Measurements from ENCODE around the gene KRTAP9-9.

Gene KRTAP9-9

DNA sequence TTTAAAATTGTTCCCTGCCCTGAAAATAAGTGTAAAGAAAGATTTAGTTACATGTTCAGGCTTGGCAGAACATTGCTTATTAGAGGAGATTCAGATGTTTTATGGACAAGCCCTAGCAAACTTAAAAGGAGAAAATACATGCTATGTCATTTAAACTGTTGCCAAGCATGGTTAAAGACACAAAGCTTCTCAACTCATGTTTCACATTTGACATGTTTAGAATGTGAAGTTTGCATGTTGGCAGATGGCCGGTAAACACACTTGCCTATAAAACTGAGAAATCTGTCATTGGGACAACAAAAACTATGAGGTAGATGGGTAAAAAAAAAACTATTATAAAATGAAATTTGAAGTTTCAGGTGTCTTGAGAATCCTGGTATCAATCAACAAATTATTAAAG lies 41.7 kb downstream of the KRTAP9-9 start:
- H3K9ac ChIP-seq = no peak overlapping the region
- no peaks in the 10 kb centered on the region for H3K27me3 ChIP-seq
- no peak for TF ChIP-seq Cebpa-rat (IDR thresholded peaks at IDR 0.05)
- H3K36me3 ChIP-seq = no peaks in the 10 kb centered on the region
- H3K4me2 ChIP-seq = no peak overlapping the region
- H3K27ac ChIP-seq = no peak overlapping the region
- H4K20me1 ChIP-seq = no peaks in the 10 kb centered on the region
- peaks cover 0 to 5% (median 0%) of the 10 kb centered on the region in 10 experiments; a peak in 1 of 20 replicates for H3K4me1 ChIP-seq
- H3K9me3 ChIP-seq (replicated peaks in 1 of 11) = peaks cover 0 to 13% (median 6%) of the 10 kb centered on the region in 11 experiments; a peak in 11 of 22 replicates
- H3K4me3 ChIP-seq = no peak overlapping the region

DNA sequence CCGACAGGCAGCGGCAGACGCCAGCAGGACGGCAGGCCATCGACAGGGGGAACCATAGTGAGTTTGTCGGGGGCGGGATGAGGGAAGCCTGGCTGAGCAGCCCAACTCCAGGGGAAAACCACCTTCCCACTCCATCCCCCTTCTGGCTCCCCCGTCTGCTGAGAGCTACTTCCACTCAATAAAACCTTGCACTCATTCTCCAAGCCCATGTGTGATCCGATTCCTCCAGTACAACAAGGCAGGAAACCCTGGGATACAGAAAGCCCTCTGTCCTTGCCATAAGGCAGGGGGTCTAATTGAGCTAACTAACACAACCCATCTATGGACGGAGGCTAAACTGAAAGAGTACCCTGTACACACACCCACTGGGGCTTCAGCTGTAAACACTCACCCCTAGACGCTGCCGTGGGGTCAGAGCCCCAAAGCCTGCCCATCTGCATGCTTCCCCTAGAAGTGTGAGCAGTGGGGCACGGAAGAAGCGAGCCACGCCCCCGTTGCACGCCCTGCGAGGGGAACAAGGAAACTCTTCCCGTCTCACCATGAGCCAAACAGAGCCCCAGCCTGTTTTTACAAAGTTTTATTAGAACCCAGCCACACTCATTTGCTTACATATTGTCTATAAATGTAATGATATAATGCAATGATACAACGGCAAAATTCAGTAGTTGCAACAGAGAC lies 43.4 kb downstream of the KRTAP9-9 start:
- no peak overlapping the region for H3K27ac ChIP-seq
- peaks cover 0 to 15% (median 6%) of the 10 kb centered on the region in 10 experiments; a peak in 10 of 20 replicates for H3K4me1 ChIP-seq
- H3K36me3 ChIP-seq = no peaks in the 10 kb centered on the region
- TF ChIP-seq Cebpa-rat (IDR thresholded peaks at IDR 0.05) = no peak
- H3K9me3 ChIP-seq (replicated peaks in 1 of 11) = peaks cover 0 to 19% (median 6%) of the 10 kb centered on the region in 11 experiments; a peak in 11 of 22 replicates
- no peak overlapping the region for H3K4me3 ChIP-seq
- H4K20me1 ChIP-seq = no peaks in the 10 kb centered on the region
- H3K27me3 ChIP-seq = no peaks in the 10 kb centered on the region
- H3K9ac ChIP-seq = no peak overlapping the region
- no peak overlapping the region for H3K4me2 ChIP-seq

DNA sequence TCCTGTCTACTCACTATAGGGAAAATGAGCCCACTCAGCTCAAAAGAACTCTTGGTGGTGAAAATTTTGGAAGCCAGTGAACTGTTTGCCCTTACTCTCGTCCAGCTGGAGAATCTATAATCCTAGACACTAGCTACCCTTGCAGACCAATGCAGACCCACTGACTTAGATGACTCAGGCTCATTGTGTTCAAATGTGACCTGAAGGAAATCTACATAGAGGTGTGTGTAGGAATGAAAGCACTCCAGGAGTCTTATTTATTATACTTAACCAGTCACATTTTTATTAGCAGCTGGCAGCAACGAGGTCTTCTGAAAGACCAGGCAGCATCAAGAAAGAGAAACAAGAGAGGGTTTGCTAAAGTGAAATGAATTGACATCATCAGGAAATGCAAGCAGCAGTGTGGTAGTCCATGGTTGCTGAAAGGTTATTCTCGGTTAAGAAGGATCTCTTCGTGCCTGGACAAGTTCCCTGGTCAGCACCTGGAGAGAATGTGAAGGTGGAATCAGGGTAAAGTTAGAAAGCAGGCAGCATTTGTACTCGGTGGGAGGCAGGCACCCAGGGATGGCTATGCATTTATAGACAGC lies 46.1 kb downstream of the KRTAP9-9 start:
- no peak overlapping the region for H3K4me3 ChIP-seq
- H3K27me3 ChIP-seq = no peaks in the 10 kb centered on the region
- H3K27ac ChIP-seq = no peak overlapping the region
- TF ChIP-seq Cebpa-rat (IDR thresholded peaks at IDR 0.05) = no peak
- H3K9ac ChIP-seq = no peak overlapping the region
- peaks cover 0 to 25% (median 0%) of the 10 kb centered on the region in 11 experiments; a peak in 7 of 22 replicates for H3K9me3 ChIP-seq (replicated peaks in 1 of 11)
- no peak overlapping the region for H3K4me2 ChIP-seq
- H3K36me3 ChIP-seq = no peaks in the 10 kb centered on the region
- H3K4me1 ChIP-seq = peaks cover 0 to 18% (median 7%) of the 10 kb centered on the region in 10 experiments; a peak in 10 of 20 replicates
- H4K20me1 ChIP-seq = no peaks in the 10 kb centered on the region

DNA sequence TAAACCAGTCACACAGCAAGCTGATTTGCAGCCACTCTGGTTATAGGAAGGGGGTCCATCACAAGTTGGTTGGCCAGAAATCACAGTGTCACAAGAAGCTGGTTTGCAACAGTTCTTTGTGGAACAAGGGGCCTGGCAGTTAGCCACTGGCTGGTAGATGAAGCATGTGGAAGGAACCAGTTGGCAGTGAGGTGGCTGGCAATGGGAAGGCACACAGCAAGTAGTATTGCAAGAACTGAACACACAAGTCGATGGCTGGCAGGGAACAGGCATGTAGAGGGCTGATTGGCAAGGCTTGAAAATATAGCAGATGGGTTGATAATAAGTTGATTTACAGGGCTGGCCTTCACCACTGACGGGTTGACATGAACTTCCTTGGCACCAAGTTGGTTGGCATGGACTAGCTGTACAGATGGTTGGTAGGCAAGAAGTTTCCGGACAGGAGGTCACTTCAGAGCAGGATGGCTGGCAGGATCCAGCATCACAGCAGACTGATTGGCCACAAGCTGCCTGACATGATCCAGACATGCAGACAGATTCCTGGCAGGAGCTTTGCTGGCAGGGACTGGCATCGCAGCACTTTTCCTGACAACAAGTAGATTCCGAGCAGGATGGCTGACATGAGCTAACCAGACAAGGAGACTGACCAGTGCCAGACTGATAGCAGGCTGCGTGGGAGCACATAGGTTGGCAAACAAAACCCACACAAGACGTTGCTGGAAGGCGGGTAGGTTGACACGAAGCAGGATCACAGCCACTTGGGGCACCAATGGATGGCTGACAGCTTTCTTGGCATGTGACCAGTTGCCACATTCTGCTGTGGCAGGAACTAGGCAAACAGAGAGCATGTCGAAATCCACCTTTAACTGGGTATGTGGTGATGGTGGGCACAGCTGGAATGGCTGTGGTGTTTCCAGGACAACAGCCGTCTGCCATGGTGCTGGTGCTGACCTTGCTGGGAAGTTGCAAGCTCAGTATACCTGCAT lies 47.0 kb downstream of the KRTAP9-9 start, which contains the start of gene KRTAP29-1:
Gene KRTAP29-1, minus strand, starts transcription at position 936 of the 986 bp plus-strand sequence. Its CDS starts 0 bp downstream, at position 936.
- peaks cover 0 to 27% (median 0%) of the 10 kb centered on the region in 11 experiments; a peak in 7 of 22 replicates for H3K9me3 ChIP-seq (replicated peaks in 1 of 11)
- H3K36me3 ChIP-seq = no peaks in the 10 kb centered on the region
- peak within 1 kb of the TSS in 2 of 11 experiments; percentile 3 to 32; a peak in 4 of 22 replicates for H3K27ac ChIP-seq
- H3K4me2 ChIP-seq = peak within 1 kb of the TSS in 7 of 11 experiments; percentile 3 to 57 (median 25); a peak in 10 of 22 replicates
- no peak within 1 kb of the TSS for H3K9ac ChIP-seq
- H3K4me1 ChIP-seq = peaks cover 3 to 22% (median 11%) of the 10 kb centered on the region in 10 experiments; a peak in 19 of 20 replicates
- TF ChIP-seq Cebpa-rat (IDR thresholded peaks at IDR 0.05) = peak in 2 of 11 experiments; percentile 8 to 17; a peak in 1 of 22 replicates
- no peaks in the 10 kb centered on the region for H3K27me3 ChIP-seq
- H3K4me3 ChIP-seq = no peak within 1 kb of the TSS
- H4K20me1 ChIP-seq = no peaks in the 10 kb centered on the region

DNA sequence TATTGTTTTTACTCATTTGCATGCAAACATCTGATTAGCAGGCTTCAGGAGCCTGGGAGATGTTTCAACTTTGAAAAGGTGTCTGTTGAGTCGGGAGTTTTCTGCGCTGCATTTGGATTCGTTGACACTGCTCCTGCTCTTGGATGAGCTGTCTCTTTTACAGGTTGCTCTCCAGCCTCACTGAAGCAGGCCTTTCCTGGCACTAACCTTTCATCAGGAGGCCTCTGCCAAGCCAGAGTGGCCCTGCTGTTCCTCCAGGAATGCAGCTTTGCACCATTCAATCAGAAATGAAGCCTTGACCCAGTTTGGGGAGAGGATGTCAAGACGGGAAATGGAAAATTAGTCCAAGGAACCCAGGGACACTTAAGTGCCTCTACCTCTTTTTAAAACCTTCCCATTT lies 47.8 kb downstream of the KRTAP9-9 start:
- Histone ChIP-seq H3K27me3 (no peaks in the 10 kb centered on the region), H3K9me3 (replicated peaks in 1 of 11) (peaks cover 0 to 27% (median 0%) of the 10 kb centered on the region in 11 experiments; a peak in 7 of 22 replicates), H4K20me1 (no peaks in the 10 kb centered on the region), H3K9ac (no peak overlapping the region), H3K4me2 (peak overlapping the region in 6 of 11 experiments; percentile 3 to 57 (median 27); a peak in 8 of 22 replicates), H3K36me3 (no peaks in the 10 kb centered on the region), H3K27ac (no peak overlapping the region), H3K4me1 (peaks cover 11 to 29% (median 19%) of the 10 kb centered on the region in 10 experiments), H3K4me3 (no peak overlapping the region)
- no peak for TF ChIP-seq Cebpa-rat (IDR thresholded peaks at IDR 0.05)

DNA sequence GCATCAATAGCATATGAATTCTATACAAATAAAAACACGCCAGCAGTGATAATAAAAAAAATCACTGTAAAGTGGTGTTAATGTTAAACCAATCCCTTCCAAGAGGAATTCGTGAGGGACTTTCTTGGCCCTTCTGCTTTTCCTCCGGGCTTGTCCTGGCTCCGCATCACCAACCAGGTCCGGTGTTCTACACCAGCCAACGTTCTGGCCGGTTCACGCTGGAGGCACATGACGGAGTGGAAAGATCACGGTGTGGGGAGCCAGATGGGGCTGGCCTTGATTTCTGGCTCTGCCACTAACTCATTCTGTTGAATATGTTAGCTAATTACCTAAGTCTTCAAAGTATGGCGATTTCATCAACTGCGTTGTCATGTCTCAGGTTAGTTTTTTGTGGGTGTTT lies 48.9 kb downstream of the KRTAP9-9 start:
- Histone ChIP-seq H4K20me1 (no peaks in the 10 kb centered on the region), H3K36me3 (no peaks in the 10 kb centered on the region), H3K27me3 (no peaks in the 10 kb centered on the region), H3K4me3 (no peak overlapping the region), H3K9me3 (replicated peaks in 1 of 11) (peaks cover 0 to 27% (median 0%) of the 10 kb centered on the region in 11 experiments; a peak in 6 of 22 replicates), H3K4me1 (peaks cover 22 to 40% (median 30%) of the 10 kb centered on the region in 10 experiments), H3K9ac (no peak overlapping the region), H3K27ac (no peak overlapping the region), H3K4me2 (no peak overlapping the region)
- TF ChIP-seq Cebpa-rat (IDR thresholded peaks at IDR 0.05) = no peak

Data from BLaER1 treated with 17β-estradiol and CSF1 and Interleukin-3, amounts not matched to agents 10 nM and 100 nM (cell line).